ENCODE data around the gene XYLT1. TPM values are rescaled to one million over a fixed set of nuclear protein-coding genes. Genes with fewer than 3 reads are reported as not detected.
A peak's percentile ranks its signal among the peaks of the same experiment; 100 is the strongest.

XYLT1 gene
- total RNA-seq, 1 experiment from 2014 or later, result 14.5 TPM

GRCh38 chr16:17334096-17334495 lies 136.7 kb downstream of the XYLT1 start:
- H3K9ac ChIP-seq (ENCODE audit: extremely low read depth, insufficient read length, low read length), result no peak overlapping the region
- no peak overlapping the region for H2BK20ac ChIP-seq (ENCODE audit: low read depth, low read length, poor library complexity, severe bottlenecking)
- no peak overlapping the region for H2BK120ac ChIP-seq (ENCODE audit: low read depth, low read length, poor library complexity, severe bottlenecking)
- Mint-ChIP-seq H3K4me1 (peaks cover 5% of the 10 kb centered on the region in 2 experiments; a peak in 3 of 4 replicates), H3K9me3 (no peaks in the 10 kb centered on the region), H3K27me3 (ENCODE audit: low read depth) (no peaks in the 10 kb centered on the region), H3K36me3 (ENCODE audit: insufficient read depth in 1 of 3, low read depth in 3 of 3) (peaks cover 0 to 2% (median 1%) of the 10 kb centered on the region in 3 experiments; a peak in 2 of 7 replicates), H3K27ac (peak overlapping the region in 1 of 3 experiments; percentile 39; a peak in 3 of 7 replicates), H3K4me3 (no peak overlapping the region)
- TF ChIP-seq CTCF (conservative IDR thresholded peaks at IDR 0.05), result no peak
- no peak overlapping the region for H3K14ac ChIP-seq (ENCODE audit: insufficient read depth, low read length)
- H3K18ac ChIP-seq (ENCODE audit: insufficient read length, low read depth, low read length), result no peak overlapping the region
- H2BK5ac ChIP-seq (ENCODE audit: insufficient read length, low read length), result no peak overlapping the region
- no peak overlapping the region for H3K4me2 ChIP-seq (ENCODE audit: insufficient read depth, insufficient read length, low read length)
- H3K56ac ChIP-seq (ENCODE audit: insufficient read length, low read depth, low read length), result no peak overlapping the region
- H2BK12ac ChIP-seq (ENCODE audit: insufficient read length, low read depth, low read length), result no peak overlapping the region
- no peak overlapping the region for H4K8ac ChIP-seq (replicated peaks; ENCODE audit: insufficient read length, low read depth, low read length)
- no peaks in the 10 kb centered on the region for H3K79me1 ChIP-seq (ENCODE audit: insufficient read depth, low read depth, low read length, poor library complexity, severe bottlenecking)
- no peaks in the 10 kb centered on the region for H3K9me3 ChIP-seq (ENCODE audit: control insufficient read depth, low read depth, low read length)
- no peaks in the 10 kb centered on the region for H3K27me3 ChIP-seq (ENCODE audit: insufficient read depth, low read length)
- no CpG with 5 or more reads among the region's 5 CpGs for WGBS (ENCODE audit: extremely low coverage, insufficient read length, low lambda C conversion rate)
- H3K27ac ChIP-seq (ENCODE audit: insufficient read length, low read depth, low read length), result no peak overlapping the region
- H4K5ac ChIP-seq (ENCODE audit: insufficient read length, low read depth, low read length), result no peak overlapping the region
- no peak overlapping the region for H3K4ac ChIP-seq (ENCODE audit: low read depth, low read length)
- H3T11ph ChIP-seq (ENCODE audit: low read length), result no peak overlapping the region
- H4K91ac ChIP-seq (ENCODE audit: insufficient read length, low read depth, low read length), result no peak overlapping the region
- no peaks in the 10 kb centered on the region for H4K20me1 ChIP-seq (ENCODE audit: control insufficient read depth, insufficient read depth, insufficient read length)
- no peak overlapping the region for H3K23ac ChIP-seq (ENCODE audit: insufficient read length, low read depth, low read length)
- H2AK5ac ChIP-seq (ENCODE audit: insufficient read length, low read length), result no peak overlapping the region
- H3K4me1 ChIP-seq (ENCODE audit: insufficient read depth, low read length), result no peaks in the 10 kb centered on the region
- H3K23me2 ChIP-seq (ENCODE audit: insufficient read length, low read depth, low read length, poor library complexity, severe bottlenecking), result no peaks in the 10 kb centered on the region
- no peak overlapping the region for H2AFZ ChIP-seq (ENCODE audit: low read length)
- H2BK15ac ChIP-seq (ENCODE audit: low read depth, low read length), result no peak overlapping the region
- no peak for DNase-seq
- H3K79me2 ChIP-seq (ENCODE audit: insufficient read depth, low read length), result no peaks in the 10 kb centered on the region

All from H9 (cell line).